Measurements from ENCODE around the gene EXOC6B. TPM values are rescaled to one million over a fixed set of nuclear protein-coding genes. Genes with fewer than 3 reads are reported as not detected.

Gene EXOC6B
- total and polyA plus RNA-seq, 2 of the 8 experiments (the other 6 are each of a cell fraction or from before 2014, with no cell fraction given): 13.5 to 33.0 TPM

- TF ChIP-seq CBX5 (IDR thresholded peaks at IDR 0.05; ENCODE audit: low read depth, low read length): no peak
- TF ChIP-seq TBP (IDR thresholded peaks at IDR 0.05; ENCODE audit: low read depth, low read length): no peak
- TF ChIP-seq PHF8 (conservative IDR thresholded peaks at IDR 0.05; ENCODE audit: low read depth, low read length): no peak
Observed at GRCh38 chr2:72576861-72577260, 249.0 kb downstream of the EXOC6B start (continued).
